GM12878 (cell line): ENCODE measurements around the gene TSR3. TPM values are rescaled to one million over a fixed set of nuclear protein-coding genes. Genes with fewer than 3 reads are reported as not detected.

Experiments
- ATAC-seq: fragments of 200-7000 bp; cut with Tn5 transposase; 3 replicates; pipeline ENCODE4 v1.9.1; 2020; ENCODE audit warnings: mild to moderate bottlenecking, moderate library complexity
- BruUV-seq: library from RNA; stranded (reverse); fragments of 400-500 nt; replicated peaks from 2 replicates; lab custom pipeline; 2021; lab: Mats Ljungman, UMichigan
- CTCF ChIA-PET: fragments of 300-600 bp; sonication (Branson Sonifier 250); formaldehyde crosslinking; extraction: SDS; loops from one replicate; lab custom pipeline; 2021; ENCODE audit warnings: inconsistent platforms; lab: Yijun Ruan, JAX
- POLR2A ChIA-PET: fragments of 350-600 bp; formaldehyde crosslinking; extraction: SDS; loops from one replicate; lab custom pipeline; 2021; ENCODE audit warnings: inconsistent platforms; lab: Charles Lee
- RAD21 ChIA-PET: fragments of 300-600 bp; sonication (Branson Sonifier 250); formaldehyde crosslinking; loops from one replicate; lab custom pipeline; 2023; ENCODE audit warnings: antibody characterized with exemption; ENCODE audit not compliant: unreplicated experiment; lab: Charles Lee
- SMC1A ChIA-PET: fragments of 300-600 bp; sonication (Branson Sonifier 250); formaldehyde crosslinking; loops from one replicate; lab custom pipeline; 2023; ENCODE audit not compliant: unreplicated experiment, uncharacterized antibody; lab: Charles Lee
- DNase-seq: peaks from one replicate; pipeline ENCODE4 v3.0.0-alpha.2; 2011; ENCODE audit warnings: low read depth, low spot score
- FAIRE-seq: peaks from 3 replicates; lab custom pipeline; 2011; peaks lifted over from hg19 to GRCh38; lab: Jason Lieb, UNC
- H2AFZ ChIP-seq: 2 replicates; pipeline ENCODE4 v1.6.0; 2011; ENCODE audit warnings: low read depth, low read length, control low read depth; ENCODE audit not compliant: control insufficient read depth
- H3K27ac ChIP-seq: 2 replicates; pipeline ENCODE4 v1.5.1; 2011; ENCODE audit warnings: control low read depth; ENCODE audit not compliant: control insufficient read depth, insufficient read depth
- H3K27me3 ChIP-seq, 2 experiments: replicated peaks in 1 of 2; 2 replicates each; pipeline versions ENCODE4 v1.6.0 to v1.6.1; 2011; ENCODE audit warnings: low read length in 1 of 2; ENCODE audit not compliant: control insufficient read depth in 2 of 2, insufficient read depth in 2 of 2
- H3K36me3 ChIP-seq, 2 experiments: 2 replicates each; pipeline ENCODE4 v1.5.1; 2011; ENCODE audit warnings: low read length in 1 of 2; ENCODE audit not compliant: control insufficient read depth in 2 of 2, insufficient read depth in 2 of 2
- H3K4me1 ChIP-seq: 2 replicates; pipeline ENCODE4 v1.6.1; 2011; ENCODE audit warnings: mild to moderate bottlenecking, low read length, moderate library complexity, mixed read lengths; ENCODE audit not compliant: control insufficient read depth, insufficient read depth
- H3K4me2 ChIP-seq: 2 replicates; pipeline ENCODE4 v1.6.0; 2011; ENCODE audit warnings: control low read depth; ENCODE audit not compliant: control insufficient read depth, insufficient read depth
- H3K4me3 ChIP-seq: fragments of 200-600 bp; sonication (generic); 2 replicates; pipeline ENCODE4 v1.5.1; 2016
- H3K79me2 ChIP-seq: 2 replicates; pipeline ENCODE4 v1.6.0; 2011; ENCODE audit warnings: low read length; ENCODE audit not compliant: control insufficient read depth, insufficient read depth
- H3K9ac ChIP-seq: 2 replicates; pipeline ENCODE4 v1.8.0; 2011; ENCODE audit warnings: low read length, control low read depth, mixed read lengths; ENCODE audit not compliant: control insufficient read depth, insufficient read depth
- H3K9me3 ChIP-seq: replicated peaks from 3 replicates; pipeline ENCODE4 v1.5.1; 2011; ENCODE audit warnings: mild to moderate bottlenecking, low read length; ENCODE audit not compliant: control insufficient read depth, insufficient read depth
- H4K20me1 ChIP-seq: 2 replicates; pipeline ENCODE4 v1.6.0; 2011; ENCODE audit not compliant: control insufficient read depth, insufficient read depth
- EP300 ChIP-seq, 2 experiments: fragments of 150-350 bp in 1 of 2; IDR thresholded peaks; 2 replicates each; pipeline ENCODE4 v1.6.1; 2011 to 2012; ENCODE audit warnings: low read depth in 2 of 2, low read length in 2 of 2, borderline replicate concordance in 1 of 2, improper control_type of control experiment in 1 of 2, inconsistent platforms in 1 of 2; ENCODE audit not compliant: control insufficient read depth in 1 of 2
- NFXL1 ChIP-seq: fragments of 450-650 bp; IDR thresholded peaks from 2 replicates; pipeline ENCODE4 v1.6.1; 2017; ENCODE audit warnings: antibody characterized with exemption, mild to moderate bottlenecking, borderline replicate concordance
- POLR2A ChIP-seq: IDR thresholded peaks from 2 replicates; pipeline ENCODE4 v1.6.1; 2011; ENCODE audit warnings: low read depth, mild to moderate bottlenecking, low read length
- SMARCA5 ChIP-seq: fragments of 450-650 bp; IDR thresholded peaks from 2 replicates; pipeline ENCODE4 v1.6.1; 2017; ENCODE audit warnings: mild to moderate bottlenecking
- SP1 ChIP-seq: IDR thresholded peaks from one replicate; pipeline ENCODE4 v1.6.1; 2011; ENCODE audit warnings: low read depth, low read length
- ZZZ3 ChIP-seq: IDR thresholded peaks from 2 replicates; pipeline ENCODE4 v1.6.1; 2011; ENCODE audit warnings: low read depth; ENCODE audit not compliant: control insufficient read depth, insufficient read length
- WGBS: methylation state at CpG from one replicate; pipeline ENCODE4 v1.1.6; 2016; ENCODE audit warnings: low lambda C conversion rate; ENCODE audit not compliant: insufficient replicate concordance, insufficient coverage; ENCODE audit errors: missing lambda C conversion rate; 5-methylcytosine and 5-hydroxymethylcytosine counted together
- in situ Hi-C: fragments of 300-500 bp; cut with MboI; formaldehyde crosslinking; loops from 9 replicates; pipeline ENCODE4 v1.14.3; 2018; ENCODE audit warnings: mixed read lengths
- intact Hi-C: fragments of 100-400 bp; cut with micrococcal nuclease; formaldehyde crosslinking; loops from one replicate; pipeline ENCODE4 v1.14.2; 2022; ENCODE audit not compliant: unreplicated experiment
- polyA plus RNA-seq, 11 experiments: library from polyadenylated mRNA; depleted of rRNA in 4 of 11; unstranded in 6 of 11; stranded (reverse) in 5 of 11; fragments of >200 nt; fragmentation: Nextera tagmentation in 4 of 11; fragmentation: Illumina TruSeq in 1 of 11; extraction: Ambion mirVana in 4 of 11; extraction: Trizol in 1 of 11; gene quantifications; 1 replicate in 1 of 11; 2 replicates in 10 of 11; pipeline versions ENCODE4 v1.2.1 to v1.2.3, GENCODE V29; 2011 to 2016; ENCODE audit warnings: inconsistent platforms in 2 of 11, missing spikeins in 2 of 11, low read depth in 1 of 11
- total RNA-seq, 4 experiments: library from RNA; depleted of rRNA in 3 of 4; stranded (reverse); fragments of >200 nt in 3 of 4; fragmentation: Illumina TruSeq in 1 of 4; extraction: Trizol in 1 of 4; gene quantifications; 2 replicates each; pipeline versions ENCODE4 v1.2.1 to v1.2.3, GENCODE V29; 2013 to 2021

TSR3 gene
- total and polyA plus RNA-seq, 10 of the 15 experiments (the other 5 are each of a cell fraction or from before 2014, with no cell fraction given), result 3.4 to 108 (median 46.9) TPM

GRCh38 chr16:1377406-1378010 lies 25.8 kb upstream of the TSR3 start:
- SMC1A ChIA-PET, result no interaction called here
- no TSS peak for BruUV-seq
- RAD21 ChIA-PET, result no interaction called here
- Histone ChIP-seq H3K4me2 (peak overlapping the region; percentile 80; the same call in 1 of the 2 replicates), H2AFZ (no peak overlapping the region), H3K79me2 (peaks cover 18% of the 10 kb centered on the region), H3K4me1 (peaks cover 8% of the 10 kb centered on the region; the same call in 1 of the 2 replicates), H3K9ac (no peak overlapping the region; the same call in 1 of the 2 replicates), H3K27me3 (no peaks in the 10 kb centered on the region), H4K20me1 (no peaks in the 10 kb centered on the region), H3K9me3 (no peaks in the 10 kb centered on the region), H3K4me3 (0 out of 2 replicates have a peak overlapping the region, but pooled peaks have one; percentile 73), H3K36me3 (no peaks in the 10 kb centered on the region; a peak in 1 of 4 replicates), H3K27ac (no peak overlapping the region)
- FAIRE-seq, result no peak
- TF ChIP-seq ZZZ3 (no peak), SMARCA5 (no peak), SP1 (no peak)
- POLR2A ChIA-PET, result no interaction called here
- in situ Hi-C loops (no loop called here), intact Hi-C loops (no loop called here)
- CTCF ChIA-PET, result interaction anchor here (2.4 kb wide), 1 partner anchor 14 kb away, joined by 10 read pairs; no protein-coding TSS in a partner anchor
- 91% methylated on average over 6 of the region's 10 CpGs for WGBS
- no peak for DNase-seq
- no peak for ATAC-seq

- no peaks in the 10 kb centered on the region for H3K9me3 ChIP-seq
- no peaks in the 10 kb centered on the region; a peak in 3 of 4 replicates for H3K36me3 ChIP-seq
- H3K4me1 ChIP-seq, result peaks cover 8% of the 10 kb centered on the region; the same call in 1 of the 2 replicates
- ATAC-seq (no peak), DNase-seq (no peak), FAIRE-seq (no peak)
- H3K27me3 ChIP-seq, result no peaks in the 10 kb centered on the region
- intact Hi-C loops (no loop called here), in situ Hi-C loops (no loop called here)
- RAD21 ChIA-PET, result no interaction called here
- peaks cover 18% of the 10 kb centered on the region for H3K79me2 ChIP-seq
- H3K9ac ChIP-seq, result no peak overlapping the region
- CTCF ChIA-PET, result no interaction called here
- no TSS peak for BruUV-seq
- POLR2A ChIA-PET, result no interaction called here
- H2AFZ ChIP-seq, result no peak overlapping the region
- no peak overlapping the region for H3K27ac ChIP-seq
- no peaks in the 10 kb centered on the region for H4K20me1 ChIP-seq
- SMC1A ChIA-PET, result no interaction called here
- no peak overlapping the region for H3K4me2 ChIP-seq
- no peak overlapping the region for H3K4me3 ChIP-seq
- TF ChIP-seq EP300 (IDR thresholded peaks at IDR 0.05; ENCODE audit: borderline replicate concordance in 1 of 2, control insufficient read depth in 1 of 2, low read depth in 2 of 2, low read length in 2 of 2) (no peak), POLR2A (peak; percentile 22; the same call in 1 of the 2 replicates), NFXL1 (peak; percentile 94)
- WGBS, result 96% methylated on average over 15 of the region's 19 CpGs
Measured at GRCh38 chr16:1375741-1376410, 24.2 kb upstream of the TSR3 start.
